Epithelial cell of proximal tubule (primary cell): ENCODE measurements around the gene B3GNT7. TPM values are rescaled to one million over a fixed set of nuclear protein-coding genes. Genes with fewer than 3 reads are reported as not detected.

ENCODE experiments used
- DNase-seq: peaks from one replicate; pipeline ENCODE4 v3.0.0-alpha.2; 2011; ENCODE audit warnings: low read depth
- H3K4me3 ChIP-seq: 2 replicates; pipeline ENCODE4 v1.5.1; 2011; ENCODE audit warnings: low read depth, mild to moderate bottlenecking, low read length
- total RNA-seq: library from RNA; depleted of rRNA; stranded (reverse); fragments of >200 nt; gene quantifications from 2 replicates; pipeline ENCODE4 v1.2.3, GENCODE V29; 2015
- TF ChIP-seq, protein P1 (sequence below): conservative IDR thresholded peaks from 2 replicates; pipeline ENCODE4 v1.5.1; 2012; ENCODE audit warnings: low read depth, mild to moderate bottlenecking, low read length

The B3GNT7 gene
- total RNA-seq, 1 donor from 2014 or later: 10.7 TPM

- DNase-seq: no peak
- TF ChIP-seq, protein P1, sequence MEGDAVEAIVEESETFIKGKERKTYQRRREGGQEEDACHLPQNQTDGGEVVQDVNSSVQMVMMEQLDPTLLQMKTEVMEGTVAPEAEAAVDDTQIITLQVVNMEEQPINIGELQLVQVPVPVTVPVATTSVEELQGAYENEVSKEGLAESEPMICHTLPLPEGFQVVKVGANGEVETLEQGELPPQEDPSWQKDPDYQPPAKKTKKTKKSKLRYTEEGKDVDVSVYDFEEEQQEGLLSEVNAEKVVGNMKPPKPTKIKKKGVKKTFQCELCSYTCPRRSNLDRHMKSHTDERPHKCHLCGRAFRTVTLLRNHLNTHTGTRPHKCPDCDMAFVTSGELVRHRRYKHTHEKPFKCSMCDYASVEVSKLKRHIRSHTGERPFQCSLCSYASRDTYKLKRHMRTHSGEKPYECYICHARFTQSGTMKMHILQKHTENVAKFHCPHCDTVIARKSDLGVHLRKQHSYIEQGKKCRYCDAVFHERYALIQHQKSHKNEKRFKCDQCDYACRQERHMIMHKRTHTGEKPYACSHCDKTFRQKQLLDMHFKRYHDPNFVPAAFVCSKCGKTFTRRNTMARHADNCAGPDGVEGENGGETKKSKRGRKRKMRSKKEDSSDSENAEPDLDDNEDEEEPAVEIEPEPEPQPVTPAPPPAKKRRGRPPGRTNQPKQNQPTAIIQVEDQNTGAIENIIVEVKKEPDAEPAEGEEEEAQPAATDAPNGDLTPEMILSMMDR: no peak
- no peak overlapping the region for H3K4me3 ChIP-seq
Observed at GRCh38 chr2:231380307-231380706, 15.2 kb upstream of the B3GNT7 start.

- TF ChIP-seq, protein P1: no peak
- DNase-seq: no peak
- H3K4me3 ChIP-seq: no peak overlapping the region
Observed at GRCh38 chr2:231380991-231381847, 14.3 kb upstream of the B3GNT7 start.

GRCh38 chr2:231382116-231382515 is 13.4 kb upstream of the B3GNT7 start:
- no peak for DNase-seq
- TF ChIP-seq, protein P1: no peak
- no peak overlapping the region for H3K4me3 ChIP-seq

DNA sequence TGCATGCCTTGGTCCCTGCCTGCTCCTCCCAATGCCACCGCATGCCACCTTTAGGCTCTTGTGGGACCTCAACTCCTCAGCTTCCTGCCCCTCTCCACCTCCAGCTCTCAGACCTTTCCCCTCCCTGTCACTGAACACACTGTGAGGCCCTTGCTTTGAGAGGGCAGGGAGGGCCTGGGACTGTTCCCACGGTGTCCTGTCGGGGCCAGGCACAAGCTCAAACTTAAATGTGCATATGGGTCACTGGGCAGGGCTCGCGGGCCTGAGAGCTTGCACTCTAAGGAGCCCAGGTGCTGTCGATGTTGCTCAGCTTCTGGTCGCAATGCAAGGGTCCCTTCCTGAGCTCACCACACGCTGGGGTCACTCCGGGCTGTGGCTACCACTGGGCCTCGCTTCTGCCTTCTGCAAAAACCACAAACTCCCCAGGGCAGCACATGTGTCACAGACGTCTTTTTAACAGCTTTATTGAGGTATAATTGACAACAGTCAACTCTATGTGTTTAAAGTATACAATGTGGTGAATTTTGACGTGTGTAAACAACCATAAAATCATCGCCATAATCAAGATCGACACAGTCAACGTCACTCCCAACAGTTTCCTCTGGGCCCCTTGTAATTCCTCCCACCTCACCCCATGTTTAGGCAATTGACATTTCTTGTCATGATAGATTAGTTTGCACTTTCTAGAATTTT is 11.9 kb upstream of the B3GNT7 start:
- no peak overlapping the region for H3K4me3 ChIP-seq
- no peak for DNase-seq
- TF ChIP-seq, protein P1: no peak

DNA sequence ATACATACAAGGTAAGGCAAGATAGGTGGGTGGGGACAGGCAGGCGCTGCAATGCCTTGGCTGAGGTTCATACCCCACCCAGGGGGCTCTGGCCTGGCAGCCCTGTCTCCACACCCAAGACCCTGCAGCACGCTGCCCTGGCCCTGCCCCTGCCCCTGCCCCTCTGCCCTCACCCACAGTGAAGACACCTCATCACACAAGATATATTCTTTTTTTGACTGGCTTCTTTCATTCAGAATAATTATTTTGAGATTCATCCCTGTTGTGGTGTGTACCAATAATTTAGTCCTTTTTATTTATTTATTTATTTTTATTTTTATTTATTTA is 11.4 kb upstream of the B3GNT7 start:
- H3K4me3 ChIP-seq: no peak overlapping the region
- DNase-seq: no peak
- TF ChIP-seq, protein P1: no peak

DNA sequence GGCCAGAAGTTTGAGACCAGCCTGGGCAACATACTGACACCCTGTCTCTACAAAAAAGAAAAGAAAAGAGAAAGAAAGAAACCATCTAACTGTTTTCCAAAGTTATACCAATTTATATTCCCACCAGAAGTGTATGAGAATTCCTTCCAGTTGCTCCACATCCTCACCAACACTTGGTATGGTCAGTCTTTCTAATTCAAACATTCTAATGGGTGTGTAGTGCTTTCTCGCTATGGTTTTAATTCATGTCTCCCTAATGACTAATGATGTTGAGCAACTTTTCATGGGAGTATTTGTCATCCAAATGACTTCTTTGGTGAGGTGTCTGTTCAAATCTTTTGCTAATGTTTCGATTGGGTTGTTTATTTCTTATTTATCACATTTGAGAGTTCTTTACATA is 10.5 kb upstream of the B3GNT7 start:
- DNase-seq: no peak
- TF ChIP-seq, protein P1: no peak
- no peak overlapping the region for H3K4me3 ChIP-seq
